Calu3 (cell line): ENCODE measurements around the gene DERA. TPM values are rescaled to one million over a fixed set of nuclear protein-coding genes. Genes with fewer than 3 reads are reported as not detected.

Experiments used
- BruUV-seq: library from RNA; stranded (reverse); fragments of 400-500 nt; replicated peaks from 2 replicates; lab custom pipeline; 2021; lab: Mats Ljungman, UMichigan
- CTCF ChIA-PET: fragments of 300-600 bp; sonication (Branson Sonifier 250); formaldehyde crosslinking; loops from one replicate; lab custom pipeline; 2022; ENCODE audit warnings: antibody characterized with exemption; lab: Charles Lee
- DNase-seq: peaks from one replicate; pipeline ENCODE4 v3.0.0; 2022
- H3K27ac Mint-ChIP-seq: one replicate; pipeline ENCODE4 v1.8.0; 2022; ENCODE audit warnings: mixed read lengths; ENCODE audit not compliant: unreplicated experiment
- H3K27me3 Mint-ChIP-seq: one replicate; pipeline ENCODE4 v1.8.0; 2022; ENCODE audit warnings: mixed read lengths; ENCODE audit not compliant: unreplicated experiment
- H3K36me3 Mint-ChIP-seq: one replicate; pipeline ENCODE4 v1.8.0; 2022; ENCODE audit warnings: mild to moderate bottlenecking, moderate library complexity, mixed read lengths; ENCODE audit not compliant: insufficient read depth, unreplicated experiment
- H3K4me1 Mint-ChIP-seq: one replicate; pipeline ENCODE4 v1.8.0; 2022; ENCODE audit warnings: mild to moderate bottlenecking, low read depth, mixed read lengths; ENCODE audit not compliant: unreplicated experiment
- H3K4me3 Mint-ChIP-seq: one replicate; pipeline ENCODE4 v1.8.0; 2022; ENCODE audit warnings: mild to moderate bottlenecking, low read depth, moderate library complexity, mixed read lengths; ENCODE audit not compliant: unreplicated experiment
- H3K9me3 Mint-ChIP-seq: one replicate; pipeline ENCODE4 v1.8.0; 2022; ENCODE audit warnings: low read depth, mixed read lengths; ENCODE audit not compliant: unreplicated experiment
- CTCF ChIP-seq: fragments of 200-600 bp; IDR thresholded peaks from one replicate; pipeline ENCODE4 v1.8.0; 2022; ENCODE audit warnings: antibody characterized with exemption; ENCODE audit not compliant: unreplicated experiment
- intact Hi-C: fragments of 100-400 bp; cut with micrococcal nuclease; formaldehyde crosslinking; loops from one replicate; pipeline ENCODE4 v1.10.0; 2022; ENCODE audit not compliant: unreplicated experiment
- total RNA-seq: library from RNA; stranded (reverse); gene quantifications from 2 replicates; pipeline ENCODE4 v1.2.3, GENCODE V29; 2022

DERA gene
- total RNA-seq, 1 experiment from 2014 or later: 29.8 TPM

- CTCF ChIA-PET: no interaction called here
- intact Hi-C loops: no loop called here
- no peak for DNase-seq
- Mint-ChIP-seq H3K4me1 (no peaks in the 10 kb centered on the region), H3K9me3 (peaks cover 5% of the 10 kb centered on the region), H3K4me3 (no peak overlapping the region), H3K36me3 (no peaks in the 10 kb centered on the region), H3K27me3 (no peaks in the 10 kb centered on the region), H3K27ac (no peak overlapping the region)
- no peak for TF ChIP-seq CTCF
- no TSS peak for BruUV-seq
Measured at GRCh38 chr12:16021676-16022075, 110.5 kb downstream of the DERA start.

GRCh38 chr12:16027002-16027401 is 115.9 kb downstream of the DERA start:
- no TSS peak for BruUV-seq
- Mint-ChIP-seq H3K4me1 (no peaks in the 10 kb centered on the region), H3K27ac (no peak overlapping the region), H3K4me3 (no peak overlapping the region), H3K36me3 (no peaks in the 10 kb centered on the region), H3K9me3 (peaks cover 5% of the 10 kb centered on the region), H3K27me3 (no peaks in the 10 kb centered on the region)
- intact Hi-C loops: no loop called here
- DNase-seq: no peak
- no peak for TF ChIP-seq CTCF
- CTCF ChIA-PET: no interaction called here

GRCh38 chr12:16030744-16031143 is 119.6 kb downstream of the DERA start:
- intact Hi-C loops: no loop called here
- no peaks in the 10 kb centered on the region for H3K27me3 Mint-ChIP-seq
- DNase-seq: no peak
- no peaks in the 10 kb centered on the region for H3K36me3 Mint-ChIP-seq
- no peak overlapping the region for H3K4me3 Mint-ChIP-seq
- H3K4me1 Mint-ChIP-seq: no peaks in the 10 kb centered on the region
- TF ChIP-seq CTCF: no peak
- CTCF ChIA-PET: no interaction called here
- no peak overlapping the region for H3K27ac Mint-ChIP-seq
- no TSS peak for BruUV-seq
- no peaks in the 10 kb centered on the region for H3K9me3 Mint-ChIP-seq

- no peaks in the 10 kb centered on the region for H3K9me3 Mint-ChIP-seq
- no peaks in the 10 kb centered on the region for H3K27me3 Mint-ChIP-seq
- H3K4me3 Mint-ChIP-seq: no peak overlapping the region
- DNase-seq: no peak
- no peaks in the 10 kb centered on the region for H3K36me3 Mint-ChIP-seq
- CTCF ChIA-PET: no interaction called here
- no peaks in the 10 kb centered on the region for H3K4me1 Mint-ChIP-seq
- intact Hi-C loops: no loop called here
- no TSS peak for BruUV-seq
- TF ChIP-seq CTCF: no peak
- no peak overlapping the region for H3K27ac Mint-ChIP-seq
Measured at GRCh38 chr12:16034136-16034817, 123.1 kb downstream of the DERA start.
